CD4-positive, alpha-beta T cell (primary cell): ENCODE measurements around the gene OPCML. TPM values are rescaled to one million over a fixed set of nuclear protein-coding genes. Genes with fewer than 3 reads are reported as not detected.

Source experiments
- ATAC-seq: fragments of 200-7000 bp; cut with Tn5 transposase; one replicate; pipeline ENCODE4 v1.10.0; 2022; ENCODE audit warnings: mild to moderate bottlenecking; ENCODE audit not compliant: poor library complexity
- CTCF ChIA-PET: fragments of 350-600 bp; sonication (Branson Sonifier 250); formaldehyde crosslinking; loops from one replicate; lab custom pipeline; 2021; ENCODE audit warnings: antibody characterized with exemption, inconsistent platforms; lab: Charles Lee
- POLR2A ChIA-PET: fragments of 350-600 bp; sonication (Branson Sonifier 250); formaldehyde crosslinking; loops from one replicate; lab custom pipeline; 2021; ENCODE audit warnings: antibody characterized with exemption, inconsistent platforms; lab: Charles Lee
- DNase-seq, 14 experiments: peaks; one replicate each; pipeline ENCODE4 v3.0.0-alpha.2; 2013 to 2020; ENCODE audit warnings: mixed read lengths in 2 of 14
- H3K27ac ChIP-seq, 2 donors: one replicate each; pipeline versions ENCODE4 v1.5.1 to v1.7.0; 2013; ENCODE audit warnings: low read length in 2 of 2, low read depth in 1 of 2, mild to moderate bottlenecking in 1 of 2
- H3K27me3 ChIP-seq, 2 experiments: 1 replicate in 1 of 2; 2 replicates in 1 of 2; pipeline versions ENCODE4 v1.6.1 to v1.7.0; 2013; ENCODE audit warnings: low read length in 2 of 2, control low read depth in 1 of 2, mild to moderate bottlenecking in 1 of 2, moderate library complexity in 1 of 2; ENCODE audit not compliant: insufficient read depth in 2 of 2, control insufficient read depth in 1 of 2
- H3K36me3 ChIP-seq: one replicate; pipeline ENCODE4 v1.6.1; 2013; ENCODE audit warnings: low read length, control low read depth; ENCODE audit not compliant: insufficient read depth
- H3K4me1 ChIP-seq: one replicate; pipeline ENCODE4 v1.6.1; 2013; ENCODE audit warnings: low read length, control low read depth; ENCODE audit not compliant: insufficient read depth
- H3K4me3 ChIP-seq: one replicate; pipeline ENCODE4 v1.5.1; 2013; ENCODE audit warnings: mild to moderate bottlenecking, low read length, moderate library complexity
- H3K9me3 ChIP-seq, 2 experiments: 1 replicate in 1 of 2; 2 replicates in 1 of 2; pipeline versions ENCODE4 v1.6.1 to v1.7.0; 2013; ENCODE audit warnings: low read length in 2 of 2, mild to moderate bottlenecking in 2 of 2, control low read depth in 1 of 2, moderate library complexity in 1 of 2; ENCODE audit not compliant: control insufficient read depth in 1 of 2, insufficient read depth in 1 of 2
- H3K27ac Mint-ChIP-seq: one replicate; pipeline ENCODE4 v1.8.0; 2020; ENCODE audit warnings: mixed read lengths
- H3K27me3 Mint-ChIP-seq: one replicate; pipeline ENCODE4 v1.8.0; 2021; ENCODE audit warnings: mixed read lengths
- H3K36me3 Mint-ChIP-seq: one replicate; pipeline ENCODE4 v1.8.0; 2021; ENCODE audit warnings: low read depth, mixed read lengths
- H3K4me1 Mint-ChIP-seq: one replicate; pipeline ENCODE4 v1.8.0; 2021; ENCODE audit warnings: low read depth, mixed read lengths
- H3K4me3 Mint-ChIP-seq: one replicate; pipeline ENCODE4 v1.8.0; 2020; ENCODE audit warnings: mild to moderate bottlenecking, mixed read lengths
- H3K9me3 Mint-ChIP-seq: one replicate; pipeline ENCODE4 v1.8.0; 2020; ENCODE audit warnings: mixed read lengths
- CTCF ChIP-seq: fragments of 200-600 bp; IDR thresholded peaks from one replicate; pipeline ENCODE4 v1.8.0; 2022; ENCODE audit warnings: antibody characterized with exemption, mild to moderate bottlenecking
- intact Hi-C, 2 experiments: fragments of 100-400 bp; cut with DNase I in 1 of 2; cut with micrococcal nuclease in 1 of 2; formaldehyde crosslinking; loops; one replicate each; pipeline versions ENCODE4 v1.15.1 to v1.9.0; 2023 to 2025; cut with DNase I, micrococcal nuclease
- total RNA-seq, 174 experiments: library from RNA in 2 of 174; stranded (reverse) in 2 of 174; gene quantifications; one replicate each; pipeline ENCODE4 v1.2.3 and lab custom pipeline; 2021 to 2026

The OPCML gene
- total RNA-seq, 2 experiments from 2014 or later = not detected

DNA sequence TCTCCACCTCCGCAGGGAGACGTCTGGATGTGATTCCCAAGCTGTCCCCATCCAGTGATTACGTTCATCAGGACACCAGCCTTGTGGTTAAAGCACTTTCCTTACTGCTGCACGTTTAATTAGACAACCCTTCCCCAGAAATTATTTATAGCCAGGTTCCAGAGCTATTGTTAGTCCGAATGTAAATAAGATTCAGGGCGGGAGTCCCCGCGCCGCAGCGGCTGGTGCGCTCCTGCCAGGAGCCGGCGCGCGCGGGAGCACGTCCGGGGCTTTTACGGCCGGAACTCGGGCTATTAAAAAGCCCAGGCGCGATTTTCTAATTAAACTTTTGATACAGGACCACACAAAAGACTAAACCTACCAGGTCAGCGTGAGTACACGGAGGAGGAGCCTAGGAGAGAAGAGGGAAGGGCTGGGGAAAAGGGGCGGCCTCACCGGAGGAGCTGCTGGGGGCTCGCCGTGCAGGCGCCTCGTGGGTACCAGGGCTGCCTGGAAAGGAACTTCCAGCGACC is 538.3 kb downstream of the OPCML start:
- intact Hi-C loops = no loop called here
- POLR2A ChIA-PET = no interaction called here
- Mint-ChIP-seq H3K27me3 (peaks cover 25% of the 10 kb centered on the region), H3K9me3 (peaks cover 2% of the 10 kb centered on the region), H3K4me3 (no peak overlapping the region), H3K27ac (no peak overlapping the region), H3K4me1 (no peaks in the 10 kb centered on the region), H3K36me3 (no peaks in the 10 kb centered on the region)
- Histone ChIP-seq H3K36me3 (no peaks in the 10 kb centered on the region), H3K4me3 (no peak overlapping the region), H3K27me3 (peaks cover 7 to 9% of the 10 kb centered on the region in 2 experiments), H3K27ac (no peak overlapping the region), H3K9me3 (peaks cover 0 to 8% of the 10 kb centered on the region in 2 experiments), H3K4me1 (no peaks in the 10 kb centered on the region)
- DNase-seq (no peak), ATAC-seq (no peak)
- CTCF ChIA-PET = no interaction called here
- TF ChIP-seq CTCF = no peak

DNA sequence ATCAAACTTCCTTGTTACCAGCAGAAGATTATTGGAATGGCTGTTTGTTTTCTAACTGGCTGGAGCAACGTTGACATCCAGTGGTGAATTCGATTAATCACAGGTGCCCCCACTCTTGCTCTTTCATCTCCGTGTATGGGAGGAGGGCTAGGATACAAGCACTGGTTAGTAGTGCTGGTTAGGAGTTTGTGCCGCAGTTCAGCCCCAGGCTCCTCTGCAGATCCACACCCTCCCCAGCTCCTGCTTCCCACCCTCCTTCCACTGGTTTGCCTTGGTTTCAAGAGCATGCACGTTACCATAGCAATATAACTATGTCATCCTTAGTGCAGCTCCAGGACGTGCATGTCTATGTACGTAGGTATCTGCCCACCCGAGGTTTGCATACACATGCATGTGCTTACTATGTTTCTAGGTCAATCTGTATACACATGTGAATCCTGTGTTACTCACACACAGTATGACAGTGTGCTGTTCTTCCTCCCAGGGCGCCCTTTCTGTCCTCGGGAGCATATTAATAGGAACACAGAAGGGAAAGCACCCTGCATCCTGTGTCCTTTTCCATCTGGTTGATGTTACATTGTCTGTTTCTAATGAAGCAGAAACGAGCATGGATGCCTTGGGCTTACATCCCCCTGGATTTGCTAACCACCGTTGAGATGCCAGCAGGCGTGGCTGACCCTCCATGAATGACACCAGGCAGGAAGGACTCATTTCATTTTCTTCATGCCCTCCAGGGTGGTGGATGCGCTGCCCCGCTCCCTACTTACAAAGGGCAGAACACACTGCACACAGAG is 539.3 kb downstream of the OPCML start:
- peaks cover 2% of the 10 kb centered on the region for H3K9me3 Mint-ChIP-seq
- ChIA-PET POLR2A (no interaction called here), CTCF (no interaction called here)
- peaks cover 25% of the 10 kb centered on the region for H3K27me3 Mint-ChIP-seq
- ATAC-seq = no peak
- no peaks in the 10 kb centered on the region for H3K4me1 ChIP-seq
- H3K9me3 ChIP-seq = peaks cover 0 to 8% of the 10 kb centered on the region in 2 experiments
- H3K27ac Mint-ChIP-seq = no peak overlapping the region
- no peak overlapping the region for H3K4me3 ChIP-seq
- TF ChIP-seq CTCF = no peak
- no peak overlapping the region for H3K27ac ChIP-seq
- intact Hi-C loops = no loop called here
- no peak for DNase-seq
- no peak overlapping the region for H3K4me3 Mint-ChIP-seq
- H3K36me3 Mint-ChIP-seq = no peaks in the 10 kb centered on the region
- H3K4me1 Mint-ChIP-seq = no peaks in the 10 kb centered on the region
- H3K36me3 ChIP-seq = no peaks in the 10 kb centered on the region
- peaks cover 7 to 9% of the 10 kb centered on the region in 2 experiments for H3K27me3 ChIP-seq

DNA sequence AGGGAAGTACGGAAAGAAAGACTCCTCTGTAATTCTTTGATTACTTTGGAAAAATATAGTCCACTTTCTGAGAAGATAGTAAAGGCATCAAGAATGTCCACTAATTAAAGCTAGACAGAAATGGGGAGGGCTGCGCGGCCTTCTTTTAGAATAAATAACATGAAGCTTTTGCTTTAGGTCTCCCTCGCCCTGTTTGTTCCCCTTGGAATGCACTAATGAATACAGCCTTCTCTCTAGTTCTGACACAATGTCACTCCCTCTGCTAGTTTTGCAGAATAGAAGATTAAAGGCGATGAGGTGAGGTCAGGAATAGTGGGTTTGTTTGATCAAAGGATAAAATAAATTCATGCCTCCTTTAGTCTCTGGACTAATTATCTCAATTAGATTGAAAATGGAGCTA is 543.9 kb downstream of the OPCML start:
- no peaks in the 10 kb centered on the region for H3K36me3 ChIP-seq
- H3K27ac Mint-ChIP-seq = no peak overlapping the region
- intact Hi-C loops = no loop called here
- H3K27me3 Mint-ChIP-seq = peaks cover 7% of the 10 kb centered on the region
- no peaks in the 10 kb centered on the region for H3K36me3 Mint-ChIP-seq
- H3K4me1 ChIP-seq = no peaks in the 10 kb centered on the region
- ATAC-seq (no peak), DNase-seq (no peak)
- no peaks in the 10 kb centered on the region for H3K4me1 Mint-ChIP-seq
- no peak overlapping the region for H3K4me3 Mint-ChIP-seq
- H3K9me3 Mint-ChIP-seq = peaks cover 2% of the 10 kb centered on the region
- no peak overlapping the region for H3K27ac ChIP-seq
- H3K4me3 ChIP-seq = no peak overlapping the region
- CTCF ChIA-PET = no interaction called here
- TF ChIP-seq CTCF = no peak
- POLR2A ChIA-PET = no interaction called here
- H3K9me3 ChIP-seq = no peaks in the 10 kb centered on the region
- peaks cover 0 to 2% of the 10 kb centered on the region in 2 experiments for H3K27me3 ChIP-seq
